Measurements from ENCODE around the gene ZCCHC14.
"Not testable (repeated sequence)": the region's sequence is repeated elsewhere in the genome, so short reads cannot be mapped to it uniquely, and the experiment has no call there.

The ZCCHC14 gene

GRCh38 chr16:87477209-87477981 lies 15.4 kb downstream of the ZCCHC14 start:
- DNase-seq (ENCODE audit: low read depth), result not testable (repeated sequence)

DNA sequence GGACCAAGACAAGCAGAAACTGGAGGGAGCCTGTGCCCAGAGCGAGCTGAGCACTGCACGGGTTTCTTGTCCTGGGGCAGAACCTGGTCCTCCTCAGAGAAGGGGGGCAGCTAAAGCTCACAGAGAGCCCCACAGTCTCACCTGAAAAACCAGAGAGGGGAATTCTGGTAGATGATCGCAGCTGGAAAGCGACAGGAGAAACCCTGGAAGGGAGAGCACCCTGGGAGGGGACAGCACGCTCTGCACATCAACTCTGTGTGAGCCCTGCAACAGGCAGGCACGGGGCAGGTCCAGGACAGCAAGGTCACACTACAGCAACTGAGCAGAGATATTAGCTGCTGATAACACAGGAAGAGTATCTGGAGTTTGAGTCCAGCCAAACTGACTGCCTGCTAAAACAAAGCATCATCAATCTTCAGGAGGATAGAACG lies 18.2 kb downstream of the ZCCHC14 start:
- no peak for DNase-seq (ENCODE audit: low read depth)

DNA sequence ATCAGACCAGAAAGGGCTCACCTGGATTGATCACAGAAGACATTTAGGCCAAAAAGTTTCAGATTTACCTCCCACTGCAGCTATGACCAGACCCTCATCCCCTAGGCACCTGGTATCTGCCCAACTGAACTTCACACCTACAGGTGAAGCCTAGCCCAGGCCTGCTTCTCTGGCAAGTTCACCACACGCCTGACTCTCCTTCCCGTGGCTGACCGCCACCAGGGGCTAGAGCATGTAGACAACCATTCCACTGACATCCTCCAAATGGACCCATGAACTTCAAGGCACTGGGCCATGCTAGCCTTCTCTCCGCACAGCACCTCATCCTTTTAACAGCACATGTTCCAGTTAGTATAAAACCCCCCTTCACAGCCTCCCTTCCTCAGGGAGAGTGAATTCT lies 18.8 kb downstream of the ZCCHC14 start:
- no peak for DNase-seq (ENCODE audit: low read depth)

- DNase-seq (ENCODE audit: low read depth), result no peak
Observed at GRCh38 chr16:87472935-87473334, 19.9 kb downstream of the ZCCHC14 start.

GRCh38 chr16:87472142-87472778 lies 20.6 kb downstream of the ZCCHC14 start:
- DNase-seq (ENCODE audit: low read depth), result no peak

- no peak for DNase-seq (ENCODE audit: low read depth)
Observed at GRCh38 chr16:87471278-87472141, 21.3 kb downstream of the ZCCHC14 start.

DNA sequence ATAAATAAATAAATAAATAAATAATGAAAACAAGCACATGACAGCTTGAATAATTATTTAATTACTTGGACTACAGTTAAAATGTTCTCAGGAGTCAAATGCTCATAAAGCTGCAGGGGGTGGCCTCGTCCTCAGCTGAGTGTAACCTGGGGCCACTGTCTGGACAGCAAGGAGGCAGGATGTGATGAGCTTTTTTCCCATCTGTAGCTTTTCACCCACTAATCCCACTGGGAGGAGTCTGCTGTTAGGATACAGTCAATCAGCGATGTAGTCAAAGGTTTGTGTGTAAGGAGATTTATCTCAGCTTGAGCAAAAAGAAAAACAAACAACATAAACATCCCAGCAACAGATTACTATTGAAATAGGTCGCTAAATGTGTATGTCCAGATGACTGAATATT lies 22.5 kb downstream of the ZCCHC14 start:
- no peak for DNase-seq (ENCODE audit: low read depth)

GRCh38 chr16:87469169-87469568 lies 23.7 kb downstream of the ZCCHC14 start:
- DNase-seq (ENCODE audit: low read depth), result no peak

DNA sequence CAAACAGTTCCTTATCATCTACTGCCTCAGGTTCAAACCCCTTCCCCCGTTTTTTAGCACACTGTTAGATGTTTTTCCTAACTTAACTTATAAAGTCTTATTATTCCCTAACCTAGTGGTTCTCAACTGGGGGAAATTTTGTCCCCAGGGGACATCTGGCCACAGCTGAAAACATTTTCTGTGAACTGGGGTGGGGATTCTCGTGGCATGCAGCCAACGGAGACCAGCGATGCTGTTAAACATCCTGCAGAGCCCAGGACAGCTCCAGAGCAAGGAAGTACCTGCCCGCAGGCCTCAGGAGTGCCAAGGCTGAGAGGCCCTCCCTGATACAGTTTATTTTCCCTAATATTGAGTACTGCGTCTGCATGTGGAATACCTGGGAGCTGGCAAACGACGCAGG lies 24.3 kb downstream of the ZCCHC14 start:
- no peak for DNase-seq (ENCODE audit: low read depth)

GRCh38 chr16:87466975-87467501 lies 25.8 kb downstream of the ZCCHC14 start:
- DNase-seq (ENCODE audit: low read depth), result no peak

- no peak for DNase-seq (ENCODE audit: low read depth)
Observed at GRCh38 chr16:87465879-87466278, 26.9 kb downstream of the ZCCHC14 start.

DNA sequence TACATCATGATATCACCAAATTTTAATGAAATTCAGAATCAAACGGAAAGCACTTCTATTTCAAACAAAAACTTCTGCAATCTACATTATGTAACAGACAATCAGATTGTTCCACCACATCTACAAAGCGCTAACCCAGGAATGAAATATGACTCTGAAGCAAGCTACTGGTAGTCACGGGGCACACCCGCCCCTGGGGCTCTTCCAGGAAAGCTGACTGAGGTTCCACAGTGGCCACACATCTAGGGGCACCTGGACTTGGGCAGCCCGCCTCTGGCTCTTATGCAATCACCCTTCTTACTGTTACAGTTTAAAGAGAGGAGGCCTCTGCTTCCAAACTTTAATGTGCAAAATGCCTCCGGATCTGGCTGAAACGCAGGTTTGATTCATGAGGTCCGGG lies 27.5 kb downstream of the ZCCHC14 start:
- DNase-seq (ENCODE audit: low read depth), result no peak

DNA sequence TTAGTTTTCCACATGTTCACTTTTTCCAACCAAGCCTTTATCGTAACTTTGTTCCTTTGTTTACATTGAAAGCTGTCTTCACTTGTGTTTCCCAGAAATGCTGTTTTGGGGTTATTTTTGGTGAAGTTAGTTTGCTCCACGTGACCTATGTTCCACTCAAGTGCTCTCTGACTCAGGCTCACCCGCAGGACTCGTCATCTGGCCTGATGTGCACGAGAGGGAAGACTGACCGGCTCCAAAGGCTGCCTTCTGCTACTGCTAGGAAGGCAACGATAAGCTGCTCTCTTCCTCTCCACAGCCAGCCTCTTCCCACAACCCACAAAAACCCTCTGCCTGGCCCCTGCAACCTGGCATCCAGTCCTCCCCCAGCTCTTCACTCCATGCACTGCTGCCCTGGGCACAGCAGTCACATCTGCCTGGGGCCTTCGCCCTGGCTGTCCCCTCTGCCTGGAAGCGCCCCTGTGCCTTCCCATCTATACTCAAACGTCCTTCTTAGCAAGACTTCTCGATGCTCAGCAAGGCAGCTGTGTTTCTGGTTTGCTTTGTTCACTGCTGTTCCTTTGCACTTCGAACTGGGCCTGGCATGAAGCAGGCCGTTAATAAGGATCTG lies 28.0 kb downstream of the ZCCHC14 start:
- no peak for DNase-seq (ENCODE audit: low read depth)

DNA sequence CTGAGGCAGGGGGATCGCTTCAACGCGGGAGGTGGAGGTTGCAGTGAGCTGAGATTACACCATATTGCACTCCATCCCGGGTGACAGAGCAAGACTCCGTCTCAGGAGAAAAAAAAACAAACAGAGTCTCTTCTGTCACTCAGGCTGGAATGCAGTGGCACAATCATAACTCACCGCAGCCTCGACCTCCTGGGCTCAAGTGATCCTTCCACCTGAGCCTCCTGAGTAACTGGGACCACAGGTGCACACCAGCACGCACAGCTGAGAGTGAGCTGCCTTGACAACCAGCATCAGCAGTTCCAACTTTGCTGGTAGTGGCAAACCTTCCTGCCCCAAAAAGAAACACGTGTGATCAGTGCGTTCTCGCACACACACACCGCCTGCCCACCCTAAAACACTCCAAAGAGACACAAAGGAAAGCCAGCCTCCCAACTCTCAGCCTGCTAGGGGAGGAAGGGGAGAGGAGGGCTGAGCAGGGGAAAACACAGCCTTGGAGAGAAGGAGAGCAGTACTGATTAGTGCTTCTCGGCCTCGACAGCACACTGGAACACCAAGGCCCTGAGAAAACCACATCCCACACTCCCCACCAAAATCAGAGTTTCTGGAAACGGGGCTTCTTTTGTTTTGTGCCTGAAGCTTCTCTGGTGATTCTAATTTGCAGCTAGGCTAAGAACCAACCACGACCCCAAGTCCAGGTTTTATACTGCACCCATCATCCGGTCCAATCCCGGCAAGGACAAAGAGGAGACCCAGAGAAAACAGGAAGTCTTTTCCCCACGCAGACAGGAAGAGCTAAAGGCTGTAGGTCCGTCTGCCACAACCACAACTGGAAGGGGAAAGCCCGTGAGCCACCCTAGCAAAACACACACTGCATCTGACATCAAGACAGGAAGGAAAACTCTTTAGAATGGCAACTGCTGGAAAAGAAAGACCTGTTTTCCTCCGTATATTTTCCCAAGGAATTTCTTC lies 28.8 kb downstream of the ZCCHC14 start:
- DNase-seq (ENCODE audit: low read depth), result no peak

DNA sequence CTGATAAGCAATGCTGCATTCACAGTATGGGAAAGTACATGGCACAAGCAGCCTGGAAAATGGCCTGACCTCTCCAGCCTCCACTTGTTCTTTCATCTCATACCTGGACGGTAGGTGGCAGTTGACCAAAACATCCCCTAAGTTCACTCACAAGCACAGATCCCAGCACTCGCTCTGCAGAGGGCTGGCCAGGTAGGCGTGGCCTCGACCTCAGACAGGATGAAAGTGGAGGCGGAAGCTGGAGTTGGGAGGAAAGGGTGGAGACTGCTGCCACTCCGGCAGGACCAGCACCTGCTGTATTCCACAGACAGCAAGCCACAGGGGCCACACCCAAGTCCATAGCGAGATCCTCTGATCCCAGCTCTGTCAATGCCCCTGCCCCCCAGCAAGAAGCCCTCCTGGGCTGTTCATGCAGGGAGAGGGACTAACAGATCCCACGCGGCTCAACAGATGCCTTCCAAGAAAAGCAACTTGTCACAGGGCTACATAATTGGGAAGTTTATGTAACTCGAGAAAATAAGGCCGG lies 31.3 kb downstream of the ZCCHC14 start:
- no peak for DNase-seq (ENCODE audit: low read depth)

DNA sequence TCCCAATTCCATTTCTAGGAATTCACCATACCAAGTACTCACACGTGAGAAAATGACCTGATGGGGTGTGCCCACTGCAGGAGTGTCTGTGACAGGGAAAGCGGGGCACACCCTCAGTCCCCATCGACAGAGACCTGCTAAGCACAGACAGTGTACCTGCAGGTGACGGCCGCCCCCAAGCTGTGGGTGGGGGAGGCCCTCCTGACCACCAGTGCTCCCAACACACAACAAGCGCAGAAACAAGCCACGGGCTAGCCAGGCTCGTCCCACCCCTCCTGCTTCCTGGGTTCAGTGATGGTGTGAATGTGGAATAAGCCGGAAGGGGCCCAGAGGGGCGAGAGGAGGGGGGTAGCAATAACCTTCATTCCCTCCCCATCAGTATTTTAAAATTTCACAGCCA lies 31.9 kb downstream of the ZCCHC14 start:
- DNase-seq (ENCODE audit: low read depth), result no peak

DNA sequence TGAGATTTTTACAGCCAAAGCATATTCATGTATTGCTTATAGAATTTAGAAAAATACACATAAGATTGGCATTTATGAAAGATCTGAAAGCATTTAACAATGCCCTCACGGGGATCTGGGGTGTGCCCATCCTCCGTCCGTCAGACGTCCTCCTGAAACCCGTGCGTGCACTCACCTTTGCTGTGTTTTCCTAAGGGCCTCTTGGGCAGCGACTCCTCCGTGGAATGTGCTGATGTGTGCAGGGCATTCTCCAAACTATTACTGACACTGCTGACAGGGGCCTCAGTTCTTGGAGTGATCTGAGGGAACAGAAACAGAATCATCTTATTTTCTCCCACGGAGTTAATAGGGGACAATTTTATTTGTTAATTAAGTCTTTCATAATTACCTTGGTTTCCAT lies 33.0 kb downstream of the ZCCHC14 start:
- DNase-seq (ENCODE audit: low read depth), result no peak

GRCh38 chr16:87459027-87459426 lies 33.8 kb downstream of the ZCCHC14 start:
- no peak for DNase-seq (ENCODE audit: low read depth)

DNA sequence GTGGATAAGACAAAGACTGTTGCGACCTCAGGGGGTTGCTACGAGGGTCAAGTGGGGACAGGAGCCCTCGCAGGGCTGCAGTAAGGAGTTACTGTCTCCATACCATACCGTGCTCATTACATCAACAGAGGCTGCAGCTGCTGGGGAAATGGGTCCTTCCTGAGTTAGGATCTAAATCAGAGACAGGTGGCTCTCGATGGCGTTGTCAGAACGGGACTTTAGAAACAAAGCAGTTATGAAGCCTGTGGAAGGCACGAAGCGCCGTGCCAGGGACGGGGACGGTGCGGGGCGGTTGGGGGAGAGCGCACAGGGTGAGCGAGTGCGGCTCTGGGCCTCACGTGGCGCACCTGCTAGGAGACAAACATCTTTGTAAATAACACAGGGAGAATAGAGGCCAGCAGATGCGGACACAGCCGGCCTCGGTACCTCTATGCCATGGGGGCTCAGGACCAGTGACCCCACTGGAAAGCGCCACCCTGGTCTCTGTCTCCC lies 34.4 kb downstream of the ZCCHC14 start:
- no peak for DNase-seq (ENCODE audit: low read depth)

GRCh38 chr16:87457709-87458423 lies 35.0 kb downstream of the ZCCHC14 start:
- no peak for DNase-seq (ENCODE audit: low read depth)
